ENCODE measurements around the gene SMOC1.

SMOC1 gene

DNA sequence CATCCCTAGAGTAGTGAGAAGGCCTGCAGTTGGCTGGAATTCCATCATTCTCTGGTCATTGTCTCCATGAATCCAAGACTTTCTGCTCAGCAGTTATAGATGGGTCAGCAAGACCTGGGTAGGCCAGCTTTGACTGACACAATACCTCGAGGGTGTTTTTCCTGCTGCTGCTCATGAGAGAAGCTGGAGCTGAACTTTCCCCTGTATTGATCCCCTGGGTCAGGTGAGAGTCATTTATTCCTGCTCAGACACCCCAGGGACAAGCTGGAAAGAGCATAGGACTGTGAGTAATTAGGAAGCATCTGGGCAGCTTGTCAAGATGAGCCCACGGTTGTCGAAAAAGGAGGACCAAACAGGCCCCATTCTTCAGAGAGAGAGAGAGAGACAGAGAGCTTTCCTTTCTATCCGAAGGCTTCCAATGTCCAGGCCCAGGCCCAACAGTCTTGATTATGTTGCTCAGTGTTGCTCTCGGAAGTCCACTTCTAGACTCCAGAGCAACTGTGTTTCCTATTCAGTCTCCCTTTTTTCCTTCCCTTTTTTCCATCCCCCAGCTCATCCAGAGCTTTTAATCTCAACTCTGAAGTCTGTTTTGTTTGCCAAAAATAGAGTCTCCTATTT is 178.4 kb downstream of the SMOC1 start:
- no peak overlapping the region for H3K27ac ChIP-seq (ENCODE audit: low read length)
- H3K4me2 ChIP-seq (ENCODE audit: insufficient read depth, low read length) = no peak overlapping the region
- TF ChIP-seq, protein P1, sequence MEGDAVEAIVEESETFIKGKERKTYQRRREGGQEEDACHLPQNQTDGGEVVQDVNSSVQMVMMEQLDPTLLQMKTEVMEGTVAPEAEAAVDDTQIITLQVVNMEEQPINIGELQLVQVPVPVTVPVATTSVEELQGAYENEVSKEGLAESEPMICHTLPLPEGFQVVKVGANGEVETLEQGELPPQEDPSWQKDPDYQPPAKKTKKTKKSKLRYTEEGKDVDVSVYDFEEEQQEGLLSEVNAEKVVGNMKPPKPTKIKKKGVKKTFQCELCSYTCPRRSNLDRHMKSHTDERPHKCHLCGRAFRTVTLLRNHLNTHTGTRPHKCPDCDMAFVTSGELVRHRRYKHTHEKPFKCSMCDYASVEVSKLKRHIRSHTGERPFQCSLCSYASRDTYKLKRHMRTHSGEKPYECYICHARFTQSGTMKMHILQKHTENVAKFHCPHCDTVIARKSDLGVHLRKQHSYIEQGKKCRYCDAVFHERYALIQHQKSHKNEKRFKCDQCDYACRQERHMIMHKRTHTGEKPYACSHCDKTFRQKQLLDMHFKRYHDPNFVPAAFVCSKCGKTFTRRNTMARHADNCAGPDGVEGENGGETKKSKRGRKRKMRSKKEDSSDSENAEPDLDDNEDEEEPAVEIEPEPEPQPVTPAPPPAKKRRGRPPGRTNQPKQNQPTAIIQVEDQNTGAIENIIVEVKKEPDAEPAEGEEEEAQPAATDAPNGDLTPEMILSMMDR (IDR thresholded peaks at IDR 0.05; ENCODE audit: borderline replicate concordance, extremely low read depth, low read length, poor library complexity, severe bottlenecking) = no peak
- no peak for TF ChIP-seq EZH2 (IDR thresholded peaks at IDR 0.05; ENCODE audit: borderline replicate concordance, low read depth, low read length, severe bottlenecking)
- H3K27me3 ChIP-seq (ENCODE audit: insufficient read depth, low read length, poor library complexity) = peaks cover 3% of the 10 kb centered on the region
- H3K9ac ChIP-seq (ENCODE audit: low read depth, low read length) = no peak overlapping the region
- no peaks in the 10 kb centered on the region for H3K4me1 ChIP-seq (ENCODE audit: insufficient read depth, low read length)
- ATAC-seq (ENCODE audit: insufficient read depth, low read depth) (no peak), DNase-seq (no peak)
- H4K20me1 ChIP-seq (ENCODE audit: insufficient read depth, low read length) = no peaks in the 10 kb centered on the region
- no peak overlapping the region for H2AFZ ChIP-seq (ENCODE audit: low read depth, low read length)
- no peak overlapping the region for H3K4me3 ChIP-seq (ENCODE audit: low read depth in 1 of 2, low read length in 2 of 2)
- H3K9me3 ChIP-seq (ENCODE audit: insufficient read depth, low read length, severe bottlenecking) = no peaks in the 10 kb centered on the region
- no peaks in the 10 kb centered on the region for H3K79me2 ChIP-seq (ENCODE audit: insufficient read depth, low read length)
- no peaks in the 10 kb centered on the region for H3K36me3 ChIP-seq (ENCODE audit: insufficient read depth, low read length)

DNA sequence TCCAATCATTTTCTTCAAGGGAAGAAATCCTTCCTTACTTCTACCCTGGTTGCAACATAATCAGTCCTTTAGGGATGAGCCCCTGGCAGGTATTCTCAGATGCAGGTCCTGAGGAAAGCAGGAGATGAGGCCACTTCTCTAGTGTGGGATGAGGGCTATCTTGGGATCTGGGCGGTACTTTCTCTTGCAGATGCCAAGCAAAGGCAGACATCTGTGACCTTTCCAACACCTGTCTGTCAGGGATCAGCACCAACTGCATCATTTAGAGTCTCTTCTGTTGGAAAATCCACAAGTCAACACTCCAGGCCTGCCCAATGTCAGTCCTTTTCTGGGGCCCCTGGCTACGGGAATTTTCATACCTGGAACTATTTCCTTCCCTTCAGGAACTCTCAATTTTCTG is 180.3 kb downstream of the SMOC1 start:
- H2AFZ ChIP-seq (ENCODE audit: low read depth, low read length) = no peak overlapping the region
- H3K4me3 ChIP-seq (ENCODE audit: low read depth in 1 of 2, low read length in 2 of 2) = no peak overlapping the region
- H3K79me2 ChIP-seq (ENCODE audit: insufficient read depth, low read length) = no peaks in the 10 kb centered on the region
- no peak for TF ChIP-seq EZH2 (IDR thresholded peaks at IDR 0.05; ENCODE audit: borderline replicate concordance, low read depth, low read length, severe bottlenecking)
- TF ChIP-seq, protein P1 (IDR thresholded peaks at IDR 0.05; ENCODE audit: borderline replicate concordance, extremely low read depth, low read length, poor library complexity, severe bottlenecking) = no peak
- DNase-seq = no peak
- no peaks in the 10 kb centered on the region for H3K36me3 ChIP-seq (ENCODE audit: insufficient read depth, low read length)
- H4K20me1 ChIP-seq (ENCODE audit: insufficient read depth, low read length) = no peaks in the 10 kb centered on the region
- no peak overlapping the region for H3K9ac ChIP-seq (ENCODE audit: low read depth, low read length)
- no peak for ATAC-seq (ENCODE audit: insufficient read depth, low read depth)
- H3K4me1 ChIP-seq (ENCODE audit: insufficient read depth, low read length) = no peaks in the 10 kb centered on the region
- peaks cover 7% of the 10 kb centered on the region for H3K27me3 ChIP-seq (ENCODE audit: insufficient read depth, low read length, poor library complexity)
- H3K4me2 ChIP-seq (ENCODE audit: insufficient read depth, low read length) = no peak overlapping the region
- H3K9me3 ChIP-seq (ENCODE audit: insufficient read depth, low read length, severe bottlenecking) = no peaks in the 10 kb centered on the region
- no peak overlapping the region for H3K27ac ChIP-seq (ENCODE audit: low read length)

DNA sequence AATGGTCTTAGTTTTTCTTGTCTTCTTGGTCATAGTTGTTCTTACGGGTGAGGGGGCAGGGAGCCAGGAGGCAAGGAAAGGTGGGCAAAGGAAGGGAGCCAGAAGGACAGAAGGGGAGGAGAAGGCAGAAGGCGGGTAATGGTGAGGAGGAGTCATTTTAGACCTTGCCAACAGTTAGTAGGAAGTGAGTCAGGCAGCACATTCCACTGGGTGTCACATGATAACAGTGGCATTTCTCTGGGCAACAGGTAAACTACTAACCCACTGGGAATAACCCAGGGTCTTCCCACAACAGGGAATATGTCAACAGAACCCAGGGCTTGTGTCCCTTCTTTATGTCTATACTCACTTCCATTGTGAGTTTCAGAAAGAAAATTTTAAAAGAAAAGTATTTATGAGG is 181.9 kb downstream of the SMOC1 start:
- Histone ChIP-seq H3K4me2 (ENCODE audit: insufficient read depth, low read length) (no peak overlapping the region), H4K20me1 (ENCODE audit: insufficient read depth, low read length) (no peaks in the 10 kb centered on the region), H3K27ac (ENCODE audit: low read length) (no peak overlapping the region), H3K36me3 (ENCODE audit: insufficient read depth, low read length) (no peaks in the 10 kb centered on the region), H3K27me3 (ENCODE audit: insufficient read depth, low read length, poor library complexity) (peaks cover 7% of the 10 kb centered on the region), H3K4me3 (ENCODE audit: low read depth in 1 of 2, low read length in 2 of 2) (no peak overlapping the region), H3K9ac (ENCODE audit: low read depth, low read length) (no peak overlapping the region), H3K79me2 (ENCODE audit: insufficient read depth, low read length) (no peaks in the 10 kb centered on the region), H2AFZ (ENCODE audit: low read depth, low read length) (no peak overlapping the region), H3K9me3 (ENCODE audit: insufficient read depth, low read length, severe bottlenecking) (no peaks in the 10 kb centered on the region), H3K4me1 (ENCODE audit: insufficient read depth, low read length) (no peaks in the 10 kb centered on the region)
- ATAC-seq (ENCODE audit: insufficient read depth, low read depth) = no peak
- no peak for DNase-seq
- TF ChIP-seq, protein P1 (IDR thresholded peaks at IDR 0.05; ENCODE audit: borderline replicate concordance, extremely low read depth, low read length, poor library complexity, severe bottlenecking) = no peak
- TF ChIP-seq EZH2 (IDR thresholded peaks at IDR 0.05; ENCODE audit: borderline replicate concordance, low read depth, low read length, severe bottlenecking) = no peak
